Measurements from ENCODE around the gene OR8B12. TPM values are rescaled to one million over a fixed set of nuclear protein-coding genes. Genes with fewer than 3 reads are reported as not detected.

Gene OR8B12
- polyA plus RNA-seq, 3 donors = not detected

GRCh38 chr11:124536520-124536919, 6.9 kb downstream of the OR8B12 start:
- Histone ChIP-seq H3K36me3 (replicated peaks in 1 of 2; ENCODE audit: control insufficient read depth in 1 of 2, insufficient read depth in 2 of 2, low read length in 2 of 2) (no peaks in the 10 kb centered on the region), H3K27me3 (ENCODE audit: control insufficient read depth in 2 of 2, insufficient read depth in 2 of 2, low read length in 2 of 2) (no peaks in the 10 kb centered on the region), H3K4me2 (replicated peaks; ENCODE audit: extremely low read depth, low read length, poor library complexity, severe bottlenecking) (no peak overlapping the region), H3K9ac (ENCODE audit: insufficient read depth, low read length, poor library complexity, severe bottlenecking) (no peak overlapping the region), H3K9me3 (replicated peaks in 1 of 2; ENCODE audit: control insufficient read depth in 1 of 2, insufficient read depth in 1 of 2, low read length in 2 of 2) (no peaks in the 10 kb centered on the region), H3K79me2 (ENCODE audit: insufficient read depth, low read length) (no peaks in the 10 kb centered on the region), H2AFZ (ENCODE audit: insufficient read depth, low read depth, low read length, poor library complexity, severe bottlenecking) (no peak overlapping the region), H3K27ac (ENCODE audit: low read depth in 1 of 2, low read length in 2 of 2) (no peak overlapping the region), H4K20me1 (ENCODE audit: insufficient read depth, low read length) (no peaks in the 10 kb centered on the region), H3K4me3 (replicated peaks in 1 of 3; ENCODE audit: low read depth in 2 of 3, low read length in 3 of 3) (no peak overlapping the region), H3K4me1 (ENCODE audit: control insufficient read depth in 1 of 2, insufficient read depth in 2 of 2, low read length in 2 of 2) (peaks cover 0 to 10% of the 10 kb centered on the region in 2 donors)
- Mint-ChIP-seq H3K27me3 (ENCODE audit: low read depth in 3 of 3) (peaks cover 1 to 3% (median 2%) of the 10 kb centered on the region in 3 donors), H3K4me3 (no peak overlapping the region), H3K9me3 (peaks cover 0 to 8% (median 4%) of the 10 kb centered on the region in 7 donors), H3K4me1 (peaks cover 10% of the 10 kb centered on the region), H3K27ac (peak overlapping the region in 3 of 7 donors; percentile 9 to 54 (median 35)), H3K36me3 (no peaks in the 10 kb centered on the region)
- peak in 2 of 3 donors; percentile 24 to 72 for DNase-seq
- 8% methylated on average over 4 of the region's 6 CpGs for WGBS (ENCODE audit: insufficient coverage)
- intact Hi-C loops (cut with micrococcal nuclease) = no loop called here
- no peak for TF ChIP-seq CTCF (IDR thresholded peaks at IDR 0.05)

GRCh38 chr11:124535552-124536232, 7.8 kb downstream of the OR8B12 start:
- Histone ChIP-seq H3K4me1 (ENCODE audit: control insufficient read depth in 1 of 2, insufficient read depth in 2 of 2, low read length in 2 of 2) (peaks cover 0 to 10% of the 10 kb centered on the region in 2 donors), H3K27me3 (ENCODE audit: control insufficient read depth in 2 of 2, insufficient read depth in 2 of 2, low read length in 2 of 2) (no peaks in the 10 kb centered on the region), H2AFZ (ENCODE audit: insufficient read depth, low read depth, low read length, poor library complexity, severe bottlenecking) (no peak overlapping the region), H3K79me2 (ENCODE audit: insufficient read depth, low read length) (no peaks in the 10 kb centered on the region), H3K36me3 (replicated peaks in 1 of 2; ENCODE audit: control insufficient read depth in 1 of 2, insufficient read depth in 2 of 2, low read length in 2 of 2) (no peaks in the 10 kb centered on the region), H3K4me3 (replicated peaks in 1 of 3; ENCODE audit: low read depth in 2 of 3, low read length in 3 of 3) (no peak overlapping the region), H3K9ac (ENCODE audit: insufficient read depth, low read length, poor library complexity, severe bottlenecking) (no peak overlapping the region), H3K9me3 (replicated peaks in 1 of 2; ENCODE audit: control insufficient read depth in 1 of 2, insufficient read depth in 1 of 2, low read length in 2 of 2) (no peaks in the 10 kb centered on the region), H3K4me2 (replicated peaks; ENCODE audit: extremely low read depth, low read length, poor library complexity, severe bottlenecking) (no peak overlapping the region), H4K20me1 (ENCODE audit: insufficient read depth, low read length) (no peaks in the 10 kb centered on the region), H3K27ac (ENCODE audit: low read depth in 1 of 2, low read length in 2 of 2) (no peak overlapping the region)
- intact Hi-C loops (cut with micrococcal nuclease) = no loop called here
- peaks cover 10% of the 10 kb centered on the region for H3K4me1 Mint-ChIP-seq
- DNase-seq = peak in 2 of 3 donors; percentile 14 to 72
- no peak for TF ChIP-seq CTCF (IDR thresholded peaks at IDR 0.05)
- WGBS (ENCODE audit: insufficient coverage) = 89% methylated on average over 3 of the region's 8 CpGs
- H3K36me3 Mint-ChIP-seq = no peaks in the 10 kb centered on the region
- no peak overlapping the region for H3K4me3 Mint-ChIP-seq
- peaks cover 1 to 3% (median 2%) of the 10 kb centered on the region in 3 donors for H3K27me3 Mint-ChIP-seq (ENCODE audit: low read depth in 3 of 3)
- H3K27ac Mint-ChIP-seq = peak overlapping the region in 2 of 7 donors; percentile 35 to 58
- peaks cover 0 to 8% (median 3%) of the 10 kb centered on the region in 7 donors for H3K9me3 Mint-ChIP-seq

Measured in CD14-positive monocyte (primary cell).